ENCODE measurements around the gene SBNO2.

SBNO2 gene

DNA sequence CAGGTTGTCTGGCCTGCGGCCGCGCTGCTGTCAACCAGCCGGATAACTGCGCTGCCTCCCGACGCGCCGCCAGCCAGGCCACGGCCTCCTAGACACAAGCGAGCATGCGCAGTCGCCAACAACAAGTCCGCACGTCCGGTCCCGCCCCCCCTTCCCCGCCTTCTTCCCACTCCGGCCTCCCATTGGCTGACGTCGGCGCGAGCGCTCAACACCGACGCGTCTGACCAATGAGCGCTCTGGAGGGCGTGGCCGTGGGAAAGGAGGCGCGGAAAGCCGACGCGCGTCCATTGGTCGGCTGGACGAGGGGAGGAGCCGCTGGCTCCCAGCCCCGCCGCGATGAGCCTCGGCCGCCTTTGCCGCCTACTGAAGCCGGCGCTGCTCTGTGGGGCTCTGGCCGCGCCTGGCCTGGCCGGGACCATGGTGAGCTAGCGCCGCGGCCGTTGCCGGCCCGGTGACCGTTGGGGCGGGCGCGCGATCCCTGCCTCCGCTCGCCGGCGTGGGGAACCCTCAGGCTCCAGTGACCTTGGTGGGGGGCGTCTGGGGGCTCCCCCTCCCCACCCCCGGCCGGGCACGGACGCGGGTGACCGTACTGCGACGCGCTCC lies 70.3 kb downstream of the SBNO2 start, which contains the start of gene GPX4:
Gene GPX4, plus strand, starts transcription at position 287 of the 603 bp plus-strand sequence. Its CDS starts 50 bp downstream, at position 337.
- peak; percentile 97 for DNase-seq

DNA sequence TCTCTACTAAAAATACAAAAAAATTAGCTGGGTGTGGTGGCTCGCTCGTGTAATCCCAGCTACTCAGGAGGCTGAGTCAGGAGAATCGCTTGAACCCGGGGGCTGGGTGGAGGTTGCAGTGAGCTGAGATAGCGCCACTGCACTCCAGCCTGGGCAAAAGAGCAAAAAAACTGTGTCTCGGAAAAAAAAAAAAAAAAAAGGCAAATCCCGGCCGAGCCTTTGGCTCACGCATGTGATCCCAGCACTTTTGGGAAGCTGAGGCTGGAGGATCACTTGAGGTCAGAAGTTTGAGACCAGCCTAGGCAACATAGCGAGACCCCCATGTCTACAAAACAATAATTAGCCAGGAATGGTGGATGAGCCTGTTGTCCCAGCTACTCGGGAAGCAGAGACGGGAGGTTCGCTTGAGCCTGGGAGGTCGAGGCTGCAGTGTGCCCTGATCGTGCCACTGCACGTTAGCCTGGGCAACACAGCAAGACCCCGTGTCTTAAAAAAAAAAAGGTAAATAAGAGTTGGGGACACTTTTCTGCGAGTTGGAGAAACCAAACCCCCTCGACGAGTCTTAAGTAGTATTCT lies 70.8 kb downstream of the SBNO2 start:
- DNase-seq = no peak

DNA sequence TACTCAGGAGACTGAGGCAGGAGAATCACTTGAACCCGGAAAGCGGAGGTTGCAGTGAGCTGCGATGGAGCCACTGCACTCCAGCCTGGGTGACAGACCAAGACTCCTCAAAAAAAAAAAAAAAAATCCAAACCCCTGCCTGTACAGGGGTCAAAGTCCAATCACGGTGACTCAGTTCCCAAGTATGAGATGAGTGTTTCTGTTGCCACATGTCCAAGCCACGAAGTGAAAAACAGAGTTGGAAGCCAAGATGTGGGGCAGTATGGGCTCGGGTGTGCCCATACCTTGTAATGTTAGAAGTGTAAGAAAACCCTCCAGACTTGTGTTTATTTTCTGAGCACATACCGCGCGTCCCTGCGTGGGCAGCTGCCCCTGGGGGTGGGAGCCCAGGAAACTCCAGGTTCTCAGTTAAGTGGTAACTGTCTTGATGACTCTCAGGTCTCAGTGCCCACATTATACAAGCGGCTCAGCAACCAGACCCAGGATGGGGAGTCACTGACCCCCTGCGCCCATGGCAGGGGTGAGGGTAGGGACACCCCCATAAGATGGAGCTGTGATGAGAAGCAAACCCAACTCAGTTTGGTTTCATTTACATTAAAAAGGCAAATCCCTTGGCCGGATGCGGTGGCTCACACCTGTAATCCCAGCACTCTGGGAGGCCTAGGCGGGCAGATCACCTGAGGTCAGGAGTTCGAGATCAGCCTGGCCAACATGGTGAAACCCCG lies 71.5 kb downstream of the SBNO2 start:
- DNase-seq = no peak

DNA sequence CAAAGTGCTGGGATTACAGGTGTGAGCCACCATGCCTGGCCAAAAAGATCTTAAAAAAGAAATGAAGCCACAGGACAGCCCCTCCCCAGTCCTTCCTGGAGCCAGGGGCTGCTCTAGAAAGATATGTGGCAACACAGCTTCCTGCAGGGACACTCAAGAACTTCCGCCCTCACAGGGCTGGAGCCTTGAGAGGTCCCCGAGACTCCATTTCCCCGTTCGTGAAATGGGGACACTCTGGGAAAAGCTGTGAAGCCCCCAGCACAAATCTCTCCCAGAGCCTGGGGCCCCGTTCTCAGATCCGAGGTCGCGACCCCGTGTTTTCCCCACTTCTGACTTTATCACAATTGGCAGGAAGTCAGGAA lies 72.8 kb downstream of the SBNO2 start:
- DNase-seq = no peak

DNA sequence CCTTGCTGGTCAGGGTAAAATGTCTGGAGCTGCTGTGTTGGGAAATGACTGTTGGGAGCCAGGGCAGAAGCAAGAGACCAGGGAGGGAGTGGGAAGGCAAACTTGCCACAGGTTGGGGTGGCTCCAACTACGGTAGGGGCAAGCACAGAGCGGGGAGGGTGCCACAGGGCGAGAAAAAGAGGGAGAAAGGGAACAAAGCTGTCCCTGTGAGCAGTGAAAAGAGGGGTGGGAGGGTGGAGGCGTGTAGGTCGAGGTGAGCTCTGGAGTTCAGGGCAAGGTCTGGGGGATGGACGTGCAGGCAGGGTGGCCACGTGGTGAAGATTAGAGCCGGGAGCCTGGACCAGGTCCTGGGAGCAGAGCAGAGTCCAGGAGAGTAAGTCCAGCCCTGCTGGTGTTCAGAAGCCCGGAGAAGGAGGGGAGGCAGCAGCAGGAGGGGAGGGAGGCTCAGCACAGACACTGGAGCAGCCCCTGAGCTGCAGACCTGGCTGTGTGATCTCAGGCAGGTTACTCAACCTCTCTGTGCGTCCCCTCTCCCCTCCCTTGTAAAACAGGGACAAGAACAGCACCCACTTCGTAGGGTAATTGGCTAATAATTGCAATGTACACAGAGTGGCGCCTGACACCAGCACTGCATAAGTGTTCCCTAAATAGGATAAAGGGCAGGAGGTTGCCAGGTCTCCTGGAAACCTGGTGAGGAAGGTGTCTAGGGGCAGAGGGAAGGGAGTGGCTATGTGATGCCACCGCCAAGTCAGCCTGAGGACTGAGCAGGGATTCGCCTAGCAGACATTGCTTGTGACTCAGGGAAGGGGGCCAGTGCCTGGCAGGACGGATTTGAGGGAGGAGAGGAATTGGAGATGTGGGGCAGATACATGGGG lies 75.7 kb downstream of the SBNO2 start:
- no peak for DNase-seq

DNA sequence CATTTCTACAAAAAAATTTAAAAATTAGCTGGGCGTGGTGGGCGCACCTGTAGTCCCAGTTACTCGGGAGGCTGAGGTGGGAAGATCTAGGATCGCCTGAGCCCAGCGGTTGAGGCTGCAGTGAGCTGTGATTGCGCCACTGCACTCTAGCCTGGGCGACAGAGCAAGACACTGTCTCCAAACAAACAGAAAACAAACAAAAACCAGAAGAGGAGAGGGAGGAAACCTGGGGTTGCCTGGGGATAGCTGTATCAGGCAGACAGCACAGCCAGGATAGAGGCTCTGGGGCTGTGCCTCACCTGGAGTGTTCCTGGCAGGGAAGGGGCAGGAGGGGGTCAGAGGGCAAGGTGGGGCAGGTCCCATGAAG lies 76.3 kb downstream of the SBNO2 start:
- DNase-seq = no peak

DNA sequence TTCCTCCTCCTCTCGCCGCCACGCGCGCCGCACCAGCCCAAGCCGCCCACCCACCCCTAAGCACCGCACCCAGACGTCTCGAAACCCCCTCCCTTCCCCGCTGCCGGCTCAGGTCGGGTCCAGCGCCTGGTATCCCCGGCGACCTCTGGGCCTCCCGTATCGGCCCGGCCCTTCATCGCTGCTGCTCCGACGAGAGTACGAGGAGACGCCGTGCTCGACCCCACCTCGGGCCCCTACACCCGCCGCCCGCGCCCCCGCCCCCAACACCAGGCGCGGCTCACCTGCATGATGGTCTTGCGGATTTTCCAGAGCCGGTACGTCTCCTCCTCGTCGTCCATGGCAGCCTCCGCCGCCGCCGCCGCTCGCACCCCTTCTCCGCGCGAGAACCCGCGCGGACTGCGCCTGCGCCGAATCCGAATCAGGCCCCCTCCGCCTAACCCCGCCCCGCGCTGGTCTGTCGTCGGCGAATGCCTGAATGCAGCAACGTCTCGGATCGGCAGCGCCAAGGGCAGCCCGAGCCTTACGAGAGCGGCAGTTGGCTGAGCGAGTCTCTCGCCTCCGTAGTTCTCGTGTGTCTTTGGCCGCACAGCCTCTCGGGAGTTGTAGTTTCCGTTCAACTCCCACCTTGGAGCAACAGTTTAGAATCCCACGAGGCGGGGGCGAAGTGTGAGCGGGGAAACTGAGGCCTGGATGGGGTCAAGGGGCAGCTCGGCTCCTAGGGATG lies 78.9 kb downstream of the SBNO2 start, which contains the start of gene POLR2E:
Gene POLR2E, minus strand, starts transcription at position 398 of the 724 bp plus-strand sequence. Its CDS starts 60 bp downstream, at position 338.
- peak; percentile 97 for DNase-seq

DNA sequence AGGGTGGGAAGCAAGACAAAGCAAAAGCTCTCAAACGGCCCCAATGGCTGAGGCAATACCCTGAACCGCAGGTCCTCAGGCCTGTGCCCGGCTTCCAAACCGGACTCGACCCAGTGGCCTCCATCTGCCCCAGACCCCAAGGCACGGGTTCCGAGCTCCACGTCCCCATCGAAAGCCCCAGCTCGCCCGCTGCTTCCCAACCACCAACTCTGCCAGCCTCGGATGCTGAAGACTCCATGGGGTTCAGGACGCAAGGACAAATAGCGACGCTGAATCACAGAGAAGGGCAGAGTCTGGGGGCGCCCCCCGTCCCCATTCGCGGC lies 79.5 kb downstream of the SBNO2 start:
- no peak for DNase-seq

DNA sequence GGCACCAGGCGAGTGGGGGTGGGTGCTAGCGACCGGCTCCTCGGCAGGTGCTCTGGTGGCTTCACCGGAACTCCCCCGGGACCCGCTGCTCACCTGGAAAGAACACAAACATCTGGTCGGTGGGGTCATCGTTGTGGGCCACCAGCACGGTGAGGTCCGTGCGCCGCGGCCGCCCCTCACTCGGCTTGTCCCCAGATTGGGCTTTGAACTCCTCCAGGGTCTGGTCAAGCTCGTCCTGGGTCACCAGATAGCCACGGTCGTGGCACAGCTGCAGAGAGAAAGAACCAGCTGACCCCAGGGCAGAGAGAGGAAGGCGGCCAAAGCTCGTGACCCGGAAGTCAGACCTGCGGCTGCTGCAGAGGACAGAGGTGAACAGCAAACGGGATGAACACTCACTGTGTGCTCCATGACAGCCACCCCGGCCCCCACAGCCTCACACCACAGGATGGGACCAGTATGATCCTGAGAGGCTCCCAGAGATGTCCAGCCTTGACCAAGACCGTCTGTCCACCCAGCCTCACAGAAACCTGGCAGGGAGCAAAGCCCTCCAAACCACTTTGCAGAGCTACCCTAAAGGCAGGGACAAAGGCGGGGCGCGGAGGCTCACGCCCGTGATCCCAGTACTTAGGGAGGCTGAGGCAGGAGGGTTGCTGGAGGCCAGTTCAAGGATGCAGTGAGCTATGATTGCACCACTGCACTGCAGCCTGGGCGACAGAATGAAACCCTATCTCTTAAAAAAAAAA lies 80.1 kb downstream of the SBNO2 start:
- no peak for DNase-seq

DNA sequence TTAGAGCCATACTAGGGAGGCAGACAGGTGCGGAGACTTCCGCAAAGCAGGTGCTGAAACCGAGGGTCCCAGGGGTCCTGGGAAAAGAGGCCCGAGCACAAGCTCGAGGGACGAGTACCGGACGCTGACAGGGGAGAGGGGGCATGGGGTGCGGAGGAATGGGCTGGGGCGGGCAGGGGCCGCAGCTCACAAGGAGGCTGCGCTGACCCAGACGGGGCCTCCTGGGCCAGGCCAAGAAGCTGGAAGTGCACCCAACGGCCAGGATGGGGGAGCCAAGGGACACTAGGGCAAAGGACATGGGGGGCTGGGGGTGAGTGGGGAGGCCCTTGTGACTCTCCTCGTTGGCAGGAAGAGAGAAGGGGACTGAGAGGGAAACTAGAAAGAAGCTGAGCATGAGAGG lies 80.7 kb downstream of the SBNO2 start:
- no peak for DNase-seq

DNA sequence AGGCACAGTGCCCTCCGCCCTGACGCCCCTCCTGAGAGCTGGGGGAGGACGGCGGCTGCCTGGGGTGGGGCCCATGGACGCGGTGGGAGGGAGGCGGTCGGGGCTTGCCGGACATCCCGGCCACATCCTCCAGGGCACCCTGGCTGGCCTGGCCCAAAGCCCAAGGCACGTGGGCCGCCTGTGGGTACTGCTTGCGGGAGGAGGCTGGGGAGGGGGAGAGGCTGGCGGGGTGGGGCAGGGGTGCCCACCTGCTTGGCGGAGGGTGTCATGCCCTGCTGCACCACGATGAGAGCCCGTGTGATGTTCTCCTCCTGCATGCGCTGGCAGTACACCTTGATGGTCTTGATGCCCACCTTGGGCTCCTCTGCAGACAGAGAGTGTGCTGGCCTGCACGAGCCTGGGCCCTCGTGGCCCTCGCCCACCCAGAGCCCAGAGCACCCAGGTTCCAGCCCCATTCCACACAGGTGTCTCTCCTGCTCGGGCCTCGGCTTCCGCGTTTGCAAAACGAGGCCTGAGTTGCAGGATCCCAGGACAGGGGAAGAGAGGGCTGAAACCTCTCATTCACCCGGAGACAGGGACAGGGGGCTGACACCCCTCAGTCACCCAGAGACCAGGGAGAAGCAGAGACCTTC lies 82.4 kb downstream of the SBNO2 start:
- DNase-seq = no peak

DNA sequence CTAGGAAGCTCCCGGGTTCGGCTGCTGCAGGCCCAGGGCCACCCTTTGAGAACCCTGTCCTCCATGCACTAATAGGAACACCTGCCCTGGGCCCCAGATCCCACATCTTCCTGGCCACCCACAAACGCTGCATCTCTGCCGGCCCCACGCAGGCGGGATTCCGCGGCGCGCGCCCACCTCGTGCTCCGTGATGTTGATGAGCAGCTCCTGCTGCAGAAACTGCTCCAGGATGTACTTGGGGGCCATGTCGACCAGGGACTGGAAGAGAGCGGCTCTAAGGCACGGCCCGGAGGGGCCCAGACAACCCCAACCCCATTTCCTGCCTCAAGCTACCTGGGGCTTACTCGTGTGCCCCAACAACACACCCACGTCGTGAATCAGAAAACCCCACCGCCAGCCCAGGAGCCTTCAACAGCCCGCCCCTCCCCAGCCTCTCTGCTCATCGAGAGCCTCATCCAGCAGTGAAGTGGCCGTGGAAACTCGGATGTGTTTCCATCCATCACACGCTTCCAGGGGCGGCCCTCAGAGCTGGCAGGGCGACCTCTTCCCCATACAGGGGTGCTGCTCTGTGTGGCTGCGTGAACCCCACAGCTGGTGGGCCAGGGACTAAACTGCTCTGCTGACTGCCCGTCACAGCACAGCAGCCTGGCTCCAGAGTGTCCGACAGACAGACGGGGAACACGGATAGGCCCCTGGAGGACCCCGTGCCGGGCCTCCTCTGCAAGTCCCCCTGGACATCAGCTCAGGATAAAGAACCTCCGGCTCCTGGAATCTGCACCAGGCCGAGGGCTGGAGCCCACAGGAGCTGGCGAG lies 83.1 kb downstream of the SBNO2 start:
- no peak for DNase-seq

DNA sequence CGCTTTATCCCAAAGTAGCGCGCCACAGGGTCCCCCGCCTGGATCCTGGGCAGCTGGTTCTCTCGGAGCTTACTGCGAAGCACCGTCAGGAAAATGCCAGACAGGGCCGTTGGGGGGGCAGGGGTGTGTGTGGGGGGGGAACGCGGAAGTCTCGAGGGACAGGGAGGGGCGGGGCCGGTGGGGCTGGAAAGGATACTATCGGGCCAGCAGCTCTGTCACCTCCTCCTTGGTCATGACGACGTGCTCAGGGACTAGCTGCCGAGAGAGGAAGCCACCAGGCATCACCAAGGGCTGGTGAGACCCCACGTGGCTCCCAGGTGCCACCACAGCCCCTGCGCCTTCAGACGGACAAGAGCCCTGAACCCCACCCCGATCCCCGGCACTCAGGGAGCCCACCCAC lies 84.2 kb downstream of the SBNO2 start:
- DNase-seq = no peak

DNA sequence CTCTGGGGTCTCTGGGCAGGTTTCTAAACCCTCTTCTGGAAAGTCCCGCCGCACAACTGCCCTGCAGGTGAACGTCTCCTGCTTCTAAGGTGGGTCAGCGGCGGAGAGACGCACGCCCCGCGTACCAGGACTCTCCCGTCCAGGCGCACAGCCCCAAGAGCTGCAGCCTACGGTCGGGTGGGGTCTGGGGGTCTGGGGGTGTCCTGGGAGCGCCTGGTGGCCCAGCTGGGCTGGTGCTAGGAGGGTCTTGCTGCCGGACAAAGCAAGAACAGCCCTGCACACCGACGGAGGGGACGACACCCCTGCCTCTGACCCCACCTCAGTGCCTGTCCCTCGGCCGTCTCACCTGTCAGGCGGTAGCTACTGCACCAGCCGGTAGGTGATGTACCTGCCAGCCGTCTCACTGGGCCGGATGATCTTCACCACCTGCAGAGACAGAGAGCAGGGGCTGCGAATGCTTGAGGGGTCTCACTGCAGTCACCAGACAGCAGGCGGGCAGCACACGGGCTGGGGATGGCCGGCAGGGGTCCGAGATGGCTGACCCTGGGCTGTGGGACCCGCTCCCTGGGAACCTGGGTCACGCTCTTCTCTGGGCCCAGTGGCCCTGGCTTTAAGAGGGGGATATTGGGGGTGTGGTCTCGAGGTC lies 84.8 kb downstream of the SBNO2 start:
- no peak for DNase-seq

DNA sequence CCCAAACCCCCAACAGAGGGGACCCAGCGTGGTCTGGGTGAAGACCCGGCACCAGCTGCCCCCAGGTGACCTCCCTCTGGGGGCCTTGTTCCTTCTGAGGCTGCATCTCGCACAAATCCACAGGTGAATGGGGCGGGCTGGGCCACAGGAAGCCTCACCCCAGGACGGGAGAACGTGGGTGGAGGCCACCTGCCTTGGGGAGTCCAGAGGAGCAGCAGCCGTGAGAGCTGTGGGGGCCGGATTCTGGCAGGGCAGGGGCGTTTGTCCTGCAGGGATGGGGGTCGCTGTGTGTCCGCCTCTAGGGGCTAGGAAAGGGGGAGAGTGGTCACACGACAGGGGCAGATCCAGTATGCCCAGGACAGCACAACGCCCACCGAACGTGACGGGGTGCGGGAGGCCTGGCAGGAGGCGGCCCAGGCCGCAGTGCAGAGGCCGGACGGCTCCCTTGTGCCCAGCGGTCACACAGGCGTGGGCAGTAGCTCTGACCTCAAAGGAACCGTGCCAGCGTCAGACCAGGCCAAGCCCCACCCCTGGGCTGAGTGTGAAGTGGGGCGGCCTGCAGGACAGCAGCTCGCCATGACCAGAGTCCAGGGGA lies 85.6 kb downstream of the SBNO2 start:
- DNase-seq = no peak

DNA sequence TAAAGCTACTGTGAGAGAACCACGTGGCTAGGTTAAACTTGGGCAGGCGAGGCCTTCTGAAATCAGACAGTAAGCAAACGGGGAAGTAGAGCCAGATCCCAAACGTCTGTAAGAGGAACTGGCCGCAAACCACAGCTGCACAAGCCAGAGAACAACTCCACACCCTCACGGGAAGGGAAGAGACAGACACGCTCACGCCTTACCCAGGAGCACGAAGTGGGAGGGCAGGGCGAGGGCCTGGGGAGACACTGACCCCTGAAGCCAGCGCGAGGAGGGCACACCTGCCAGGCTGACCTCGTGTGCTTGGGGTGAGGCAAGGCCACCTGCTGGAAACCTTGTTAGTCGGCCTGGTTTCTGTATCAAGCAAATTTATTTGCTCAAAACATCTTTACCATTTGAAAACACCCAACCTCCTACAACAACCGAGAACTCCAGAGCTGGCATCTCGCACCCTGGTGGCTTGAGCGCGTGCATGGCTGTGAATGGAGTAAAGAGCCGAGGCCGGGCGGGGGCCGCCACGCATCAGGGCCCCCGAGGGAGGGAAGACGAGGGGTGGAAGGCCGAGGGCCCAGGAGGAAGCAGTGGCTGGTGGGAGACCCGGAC lies 86.2 kb downstream of the SBNO2 start:
- DNase-seq = no peak

DNA sequence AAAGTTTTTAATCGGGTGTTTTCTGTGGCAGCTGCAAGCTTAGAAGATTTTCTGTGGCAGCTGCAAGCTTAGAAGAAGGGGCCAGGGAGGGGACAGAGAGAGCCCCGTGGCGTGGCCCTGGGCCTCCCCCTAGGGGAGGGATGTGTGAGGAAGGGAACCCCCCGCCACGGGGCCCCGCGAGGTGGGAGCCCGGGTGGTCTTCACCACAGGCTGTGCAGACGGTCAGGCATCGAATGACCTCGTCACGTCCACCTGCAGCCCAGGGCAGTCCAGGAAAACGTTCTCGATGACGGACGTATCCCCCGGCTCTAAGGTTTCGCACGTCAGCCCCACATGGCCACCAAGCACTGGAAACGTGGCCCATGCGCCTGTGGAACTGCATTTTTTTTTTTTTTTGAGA lies 87.5 kb downstream of the SBNO2 start:
- DNase-seq = no peak

DNA sequence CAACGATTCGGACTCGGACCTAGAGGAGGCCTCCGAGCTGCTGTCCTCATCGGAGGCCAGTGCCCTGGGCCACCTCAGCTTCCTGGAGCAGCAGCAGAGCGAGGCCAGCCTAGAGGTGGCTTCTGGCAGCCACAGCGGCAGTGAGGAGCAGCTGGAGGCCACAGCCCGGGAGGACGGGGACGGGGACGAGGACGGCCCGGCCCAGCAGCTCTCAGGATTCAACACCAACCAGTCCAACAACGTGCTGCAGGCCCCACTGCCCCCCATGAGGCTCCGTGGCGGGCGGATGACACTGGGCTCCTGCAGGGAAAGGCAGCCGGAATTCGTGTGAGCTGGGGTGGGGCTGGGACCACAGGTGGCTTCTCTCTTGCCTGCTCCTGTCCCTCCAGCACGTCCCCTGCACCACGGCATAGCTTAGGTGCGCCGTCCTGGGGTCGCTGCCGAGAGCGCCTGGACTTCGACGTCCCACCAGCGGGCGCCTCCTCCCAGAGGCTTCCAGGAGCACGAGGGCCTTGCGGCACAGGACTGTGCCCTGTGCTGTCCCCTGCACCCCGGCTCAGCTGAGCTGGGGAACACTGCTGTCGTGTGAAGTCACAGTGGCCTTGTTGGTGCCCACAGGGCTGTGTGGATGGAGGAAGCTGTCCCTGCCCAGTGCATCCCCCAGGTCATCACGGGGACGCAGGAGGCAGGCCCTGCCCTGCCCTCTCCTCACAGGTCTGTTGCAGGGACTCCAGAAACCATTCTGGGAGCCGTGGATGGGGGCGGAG lies 88.2 kb downstream of the SBNO2 start:
- DNase-seq = no peak
